Fibroblast of lung (primary cell): ENCODE measurements around the gene POLA1. TPM values are rescaled to one million over a fixed set of nuclear protein-coding genes. Genes with fewer than 3 reads are reported as not detected.

Experiments
- DNase-seq, 2 donors: peaks; one replicate each; pipeline versions ENCODE4 v3.0.0 to v3.0.0-alpha.2; 2010; ENCODE audit warnings: low read depth in 2 of 2
- H2AFZ ChIP-seq: 2 replicates; pipeline ENCODE4 v1.5.1; 2012; ENCODE audit warnings: low read length, control low read depth, inconsistent platforms
- H3K27ac ChIP-seq: 2 replicates; pipeline ENCODE4 v1.5.1; 2011; ENCODE audit warnings: low read length, control low read depth; ENCODE audit not compliant: insufficient read depth
- H3K27me3 ChIP-seq: 2 replicates; pipeline ENCODE4 v1.5.1; 2011; ENCODE audit warnings: mild to moderate bottlenecking, low read length; ENCODE audit not compliant: control insufficient read depth, insufficient read depth
- H3K36me3 ChIP-seq: 2 replicates; pipeline ENCODE4 v1.5.1; 2011; ENCODE audit warnings: low read length; ENCODE audit not compliant: control insufficient read depth, insufficient read depth
- H3K4me1 ChIP-seq: 2 replicates; pipeline ENCODE4 v1.5.1; 2011; ENCODE audit warnings: low read length; ENCODE audit not compliant: control insufficient read depth, insufficient read depth; ENCODE audit errors: extremely low read depth
- H3K4me2 ChIP-seq: 2 replicates; pipeline ENCODE4 v1.5.1; 2011; ENCODE audit warnings: low read length, control low read depth; ENCODE audit not compliant: insufficient read depth; ENCODE audit errors: extremely low read depth
- H3K4me3 ChIP-seq, 4 experiments: fragments of 200-600 bp in 1 of 4; sonication (generic) in 1 of 4; replicated peaks in 1 of 4; 2 replicates each; pipeline ENCODE4 v1.5.1; 2011 to 2016; ENCODE audit warnings: low read length in 4 of 4, low read depth in 3 of 4, mild to moderate bottlenecking in 3 of 4, control low read depth in 2 of 4, inconsistent platforms in 1 of 4, mixed read lengths in 1 of 4; ENCODE audit not compliant: insufficient read depth in 1 of 4; ENCODE audit errors: control extremely low read depth in 1 of 4
- H3K79me2 ChIP-seq: 2 replicates; pipeline ENCODE4 v1.5.1; 2012; ENCODE audit warnings: mild to moderate bottlenecking, low read length, inconsistent platforms; ENCODE audit not compliant: control insufficient read depth, insufficient read depth
- H3K9ac ChIP-seq: 2 replicates; pipeline ENCODE4 v1.5.1; 2011; ENCODE audit warnings: mild to moderate bottlenecking, low read length, control low read depth; ENCODE audit not compliant: insufficient read depth
- H3K9me3 ChIP-seq: 2 replicates; pipeline ENCODE4 v1.5.1; 2012; ENCODE audit warnings: low read depth, low read length; ENCODE audit not compliant: control insufficient read depth, insufficient read depth
- H4K20me1 ChIP-seq: 2 replicates; pipeline ENCODE4 v1.5.1; 2011; ENCODE audit warnings: low read length; ENCODE audit not compliant: control insufficient read depth, insufficient read depth; ENCODE audit errors: extremely low read depth
- CTCF ChIP-seq, 2 donors: IDR thresholded peaks in 1 of 2; conservative IDR thresholded peaks in 1 of 2; 1 replicate in 1 of 2; 2 replicates in 1 of 2; pipeline ENCODE4 v1.5.1; 2011 to 2012; ENCODE audit warnings: low read length in 2 of 2, control low read depth in 1 of 2, inconsistent platforms in 1 of 2, low read depth in 1 of 2, mild to moderate bottlenecking in 1 of 2
- EZH2 ChIP-seq: IDR thresholded peaks from 2 replicates; pipeline ENCODE4 v1.5.1; 2012; ENCODE audit warnings: low read length, control low read depth, mild to moderate bottlenecking; ENCODE audit errors: missing control alignments
- polyA plus RNA-seq, 2 donors: library from polyadenylated mRNA; depleted of rRNA in 1 of 2; stranded (reverse) in 1 of 2; unstranded in 1 of 2; fragments of >200 nt; gene quantifications; 2 replicates each; pipeline ENCODE4 v1.2.1, GENCODE V29; 2011 to 2012; ENCODE audit warnings: missing spikeins in 1 of 2
- total RNA-seq: library from RNA; depleted of rRNA; stranded (reverse); fragments of >200 nt; gene quantifications from 2 replicates; pipeline ENCODE4 v1.2.1, GENCODE V29; 2014

Gene POLA1
- total and polyA plus RNA-seq, 2 donors (not counting 1 experiment from before 2014, with no cell fraction given) = 1.7 to 9.2 TPM

DNA sequence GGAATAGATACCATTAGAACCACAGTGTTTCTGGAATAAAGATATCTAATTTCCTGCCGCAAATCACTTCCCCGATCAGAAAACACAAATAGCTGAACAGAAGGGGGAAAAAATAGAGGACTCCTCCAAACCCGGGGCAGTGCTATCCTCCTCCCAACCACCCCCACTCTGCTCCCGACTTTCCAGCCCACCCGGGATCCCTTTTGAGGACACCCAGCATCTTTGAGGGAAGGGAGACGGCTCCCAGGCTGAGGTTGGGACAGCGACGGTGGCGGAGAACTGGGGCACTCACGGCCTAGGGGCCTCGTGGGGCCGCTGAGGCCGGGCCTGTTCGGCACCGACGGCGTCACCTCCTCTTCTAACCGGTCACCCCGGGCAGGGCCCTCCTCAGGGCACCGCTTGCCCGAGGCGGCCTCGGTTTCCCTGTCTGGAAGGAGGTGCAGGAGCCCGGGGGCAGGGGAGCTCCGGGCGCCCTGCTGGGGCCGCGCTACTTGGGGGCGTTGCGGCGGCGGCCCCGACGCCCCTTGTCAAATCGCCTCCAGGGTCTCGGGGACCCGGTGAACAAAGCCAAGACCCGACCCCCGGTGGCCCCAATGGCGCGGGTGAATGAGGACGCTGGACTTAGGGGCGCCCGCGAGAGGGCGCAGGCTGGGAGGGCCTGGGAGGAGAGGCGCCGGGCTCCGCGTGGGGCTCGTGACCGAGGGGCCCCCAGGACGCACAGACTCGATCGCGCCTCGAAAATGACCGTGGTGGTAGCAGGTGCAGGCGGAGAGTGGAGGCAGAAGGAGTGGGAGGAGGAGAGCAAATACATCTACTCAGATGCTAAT, 329.0 kb downstream of the POLA1 start:
- Histone ChIP-seq H3K27me3 (peaks cover 46% of the 10 kb centered on the region), H3K4me3 (no peak overlapping the region), H3K36me3 (no peaks in the 10 kb centered on the region), H3K79me2 (no peaks in the 10 kb centered on the region), H3K4me1 (no peaks in the 10 kb centered on the region), H4K20me1 (no peaks in the 10 kb centered on the region), H3K9ac (no peak overlapping the region), H3K4me2 (no peak overlapping the region), H3K27ac (no peak overlapping the region), H3K9me3 (no peaks in the 10 kb centered on the region), H2AFZ (no peak overlapping the region)
- peak; percentile 6 to 7 for TF ChIP-seq CTCF (conservative IDR thresholded peaks at IDR 0.05 in 1 of 2, IDR thresholded peaks at IDR 0.05 in 1 of 2; ENCODE audit: low read depth in 1 of 2, low read length in 2 of 2)
- TF ChIP-seq EZH2 = peak; percentile 15
- DNase-seq = no peak

GRCh38 chrX:25023908-25024307, 330.2 kb downstream of the POLA1 start:
- Histone ChIP-seq H3K36me3 (no peaks in the 10 kb centered on the region), H2AFZ (no peak overlapping the region), H3K4me3 (no peak overlapping the region), H3K27ac (no peak overlapping the region), H3K9me3 (no peaks in the 10 kb centered on the region), H3K27me3 (peaks cover 43% of the 10 kb centered on the region), H3K4me1 (no peaks in the 10 kb centered on the region), H3K79me2 (no peaks in the 10 kb centered on the region), H3K4me2 (no peak overlapping the region), H4K20me1 (no peaks in the 10 kb centered on the region), H3K9ac (no peak overlapping the region)
- TF ChIP-seq CTCF (conservative IDR thresholded peaks at IDR 0.05 in 1 of 2, IDR thresholded peaks at IDR 0.05 in 1 of 2; ENCODE audit: low read depth in 1 of 2, low read length in 2 of 2) (no peak), EZH2 (no peak)
- DNase-seq = no peak

- H3K4me1 ChIP-seq = no peaks in the 10 kb centered on the region
- no peak overlapping the region for H3K4me3 ChIP-seq
- H3K4me2 ChIP-seq = no peak overlapping the region
- no peaks in the 10 kb centered on the region for H3K36me3 ChIP-seq
- no peak overlapping the region for H2AFZ ChIP-seq
- no peaks in the 10 kb centered on the region for H3K9me3 ChIP-seq
- TF ChIP-seq EZH2 = no peak
- no peak for TF ChIP-seq CTCF (conservative IDR thresholded peaks at IDR 0.05 in 1 of 2, IDR thresholded peaks at IDR 0.05 in 1 of 2; ENCODE audit: low read depth in 1 of 2, low read length in 2 of 2)
- H3K27ac ChIP-seq = no peak overlapping the region
- H3K9ac ChIP-seq = no peak overlapping the region
- peaks cover 33% of the 10 kb centered on the region for H3K27me3 ChIP-seq
- DNase-seq = no peak
- no peaks in the 10 kb centered on the region for H4K20me1 ChIP-seq
- H3K79me2 ChIP-seq = no peaks in the 10 kb centered on the region
Measured at GRCh38 chrX:25025615-25026014, 331.9 kb downstream of the POLA1 start.
